Fibroblast of the aortic adventitia (primary cell): ENCODE data around the gene KRT4. TPM values are rescaled to one million over a fixed set of nuclear protein-coding genes. Genes with fewer than 3 reads are reported as not detected.

Source experiments
- DNase-seq: peaks from one replicate; pipeline ENCODE4 v3.0.0-alpha.2; 2010; ENCODE audit warnings: low read depth
- H3K4me3 ChIP-seq: 2 replicates; pipeline ENCODE4 v1.5.1; 2011; ENCODE audit warnings: low read depth, mild to moderate bottlenecking, control low read depth, low read length, moderate library complexity
- small RNA-seq: library from RNA; depleted of rRNA; stranded (forward); fragments of <200 nt; gene quantifications from one replicate; pipeline ENCODE3, GENCODE V24; 2012
- total RNA-seq: library from RNA; depleted of rRNA; stranded (reverse); fragments of >200 nt; gene quantifications from 2 replicates; pipeline ENCODE4 v1.2.3, GENCODE V29; 2012; ENCODE audit warnings: low replicate concordance
- TF ChIP-seq, protein P1 (sequence below): IDR thresholded peaks from 2 replicates; pipeline ENCODE4 v1.5.1; 2011; ENCODE audit warnings: mild to moderate bottlenecking, low read length, control low read depth, inconsistent platforms; ENCODE audit not compliant: insufficient read depth

The KRT4 gene
- total RNA-seq, 1 donor = not detected

DNA sequence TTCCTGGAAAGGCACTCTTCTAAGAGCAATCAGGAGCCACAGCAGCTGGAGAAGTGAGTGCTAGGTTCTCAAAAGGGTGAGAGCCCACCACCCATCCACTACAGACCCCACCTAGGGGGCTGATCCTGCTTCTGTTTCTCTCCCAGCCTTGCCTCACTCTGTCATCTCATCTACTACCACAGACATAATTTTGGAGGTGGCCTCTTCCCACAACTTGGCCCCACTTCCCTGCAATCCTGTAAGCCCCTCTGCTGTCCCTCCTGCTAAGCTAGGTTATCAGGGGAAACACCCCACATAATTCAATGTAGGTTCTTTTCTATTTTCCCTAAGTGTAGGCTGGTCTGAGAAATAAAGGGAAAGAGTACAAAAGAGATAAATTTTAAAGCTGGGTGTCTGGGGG lies 53.3 kb downstream of the KRT4 start:
- TF ChIP-seq, protein P1, sequence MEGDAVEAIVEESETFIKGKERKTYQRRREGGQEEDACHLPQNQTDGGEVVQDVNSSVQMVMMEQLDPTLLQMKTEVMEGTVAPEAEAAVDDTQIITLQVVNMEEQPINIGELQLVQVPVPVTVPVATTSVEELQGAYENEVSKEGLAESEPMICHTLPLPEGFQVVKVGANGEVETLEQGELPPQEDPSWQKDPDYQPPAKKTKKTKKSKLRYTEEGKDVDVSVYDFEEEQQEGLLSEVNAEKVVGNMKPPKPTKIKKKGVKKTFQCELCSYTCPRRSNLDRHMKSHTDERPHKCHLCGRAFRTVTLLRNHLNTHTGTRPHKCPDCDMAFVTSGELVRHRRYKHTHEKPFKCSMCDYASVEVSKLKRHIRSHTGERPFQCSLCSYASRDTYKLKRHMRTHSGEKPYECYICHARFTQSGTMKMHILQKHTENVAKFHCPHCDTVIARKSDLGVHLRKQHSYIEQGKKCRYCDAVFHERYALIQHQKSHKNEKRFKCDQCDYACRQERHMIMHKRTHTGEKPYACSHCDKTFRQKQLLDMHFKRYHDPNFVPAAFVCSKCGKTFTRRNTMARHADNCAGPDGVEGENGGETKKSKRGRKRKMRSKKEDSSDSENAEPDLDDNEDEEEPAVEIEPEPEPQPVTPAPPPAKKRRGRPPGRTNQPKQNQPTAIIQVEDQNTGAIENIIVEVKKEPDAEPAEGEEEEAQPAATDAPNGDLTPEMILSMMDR = no peak
- no peak for DNase-seq
- H3K4me3 ChIP-seq = no peak overlapping the region

DNA sequence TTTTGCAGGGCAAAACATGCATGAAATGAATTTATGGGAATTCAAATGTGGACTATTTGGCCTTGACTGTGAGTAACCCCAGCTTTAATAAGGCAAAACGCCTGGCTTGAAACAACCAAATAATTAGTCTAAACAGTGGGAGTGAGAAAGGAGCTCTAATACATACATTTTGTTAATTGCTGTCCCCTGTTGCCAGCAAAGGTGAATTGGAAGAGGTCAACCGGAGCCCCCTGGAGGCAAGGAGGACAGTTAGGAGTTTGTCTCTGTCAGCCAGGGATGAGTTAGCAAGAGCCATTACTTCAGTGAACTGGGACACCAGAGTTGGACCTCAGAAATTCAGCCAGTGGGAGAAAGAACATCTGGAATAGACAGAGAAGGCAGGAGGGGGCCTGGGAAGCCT lies 54.2 kb downstream of the KRT4 start:
- H3K4me3 ChIP-seq = no peak overlapping the region
- no peak for DNase-seq
- TF ChIP-seq, protein P1 = no peak

DNA sequence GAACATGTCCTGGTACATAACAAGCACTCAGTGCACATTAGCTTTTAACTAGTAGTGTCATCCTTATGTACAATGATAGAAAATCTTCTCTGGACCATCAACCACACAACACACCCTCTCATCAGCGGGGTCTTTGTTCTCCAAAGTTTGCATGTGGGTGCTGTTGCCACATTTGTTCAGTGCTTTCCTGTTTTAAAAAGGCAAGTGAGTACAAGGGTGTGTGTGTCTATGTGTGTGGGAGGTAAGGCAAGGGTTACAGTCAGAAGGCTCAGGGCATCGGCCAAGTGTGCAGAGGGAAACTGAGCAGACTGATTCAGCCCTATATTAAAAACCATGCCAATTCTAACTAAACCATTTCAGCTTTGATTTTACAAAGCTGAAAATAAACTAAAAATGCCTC lies 54.7 kb downstream of the KRT4 start:
- TF ChIP-seq, protein P1 = no peak
- H3K4me3 ChIP-seq = no peak overlapping the region
- no peak for DNase-seq

DNA sequence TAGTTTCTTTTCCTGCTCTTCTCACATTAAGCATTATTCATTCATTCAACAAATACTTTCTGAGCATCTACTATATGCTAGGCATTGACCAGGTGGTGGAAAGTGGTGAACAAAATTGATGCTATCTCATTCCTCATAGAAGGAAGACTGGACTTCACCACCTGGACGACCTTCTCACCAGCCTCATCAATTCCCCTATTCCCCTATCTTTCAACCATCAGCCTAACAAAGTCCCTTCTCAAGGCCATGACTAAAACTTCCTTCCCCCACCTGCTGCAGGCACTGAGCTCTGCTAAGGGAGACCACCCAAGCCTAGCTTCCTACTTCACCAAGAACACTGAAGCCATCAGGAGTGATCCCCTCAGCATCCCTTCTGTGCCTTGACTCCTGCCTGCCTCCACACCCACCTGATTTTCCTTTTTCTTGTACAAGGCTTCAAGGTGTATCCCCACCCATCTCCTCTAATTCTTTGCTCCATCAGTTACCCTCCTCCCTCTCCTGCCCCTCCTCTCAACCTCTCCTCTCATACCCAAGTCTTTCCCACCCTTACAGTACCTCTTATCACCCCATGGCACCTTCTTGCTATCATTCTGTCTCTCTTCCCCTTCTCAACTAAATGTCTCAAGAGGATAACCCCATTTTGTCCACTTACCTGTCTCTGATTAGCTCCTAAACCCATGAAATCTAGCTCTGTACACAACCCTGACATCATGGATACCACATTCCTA lies 56.3 kb downstream of the KRT4 start:
- no peak for DNase-seq
- no peak overlapping the region for H3K4me3 ChIP-seq
- TF ChIP-seq, protein P1 = no peak

Small RNA genes within 50 kb of the gene (small RNA-seq; reads per million reads assigned to genes)
- gene AC107016.2 = not detected

Other genes with a start within 250 kb of the KRT4 start
- gene KRT74, start 240.3 kb downstream of the KRT4 start, total RNA-seq = not detected in 2 replicates
- not detected in 2 replicates for gene KRT72, start 212.7 kb downstream of the KRT4 start, total RNA-seq
- not detected in 2 replicates for gene KRT73, start 195.6 kb downstream of the KRT4 start, total RNA-seq
- not detected in 2 replicates for gene KRT2, start 161.9 kb downstream of the KRT4 start, total RNA-seq
- gene KRT1, start 133.7 kb downstream of the KRT4 start, total RNA-seq = not detected in 2 replicates
- gene KRT77, start 110.6 kb downstream of the KRT4 start, total RNA-seq = not detected in 2 replicates
- gene KRT76, start 36.8 kb downstream of the KRT4 start, total RNA-seq = not detected in 2 replicates
- gene KRT3, start 18.0 kb downstream of the KRT4 start, total RNA-seq = not detected in 2 replicates
- not detected in 2 replicates for gene KRT79, start 20.2 kb upstream of the KRT4 start, total RNA-seq
- not detected in 2 replicates for gene KRT78, start 34.9 kb upstream of the KRT4 start, total RNA-seq
- 5.4 and 15.4 TPM in 2 replicates for gene KRT8, start 91.0 kb upstream of the KRT4 start, total RNA-seq
- gene KRT18, start 135.0 kb upstream of the KRT4 start, total RNA-seq = 26.8 and 188 TPM in 2 replicates
- 1,016 and 1,876 TPM in 2 replicates for gene EIF4B, start 192.3 kb upstream of the KRT4 start, total RNA-seq
- 60.5 and 77.4 TPM in 2 replicates for gene TNS2, start 235.9 kb upstream of the KRT4 start, total RNA-seq